GM18505 (cell line): ENCODE data around the gene MED25.

Source experiments
- ATAC-seq: cut with Tn5 transposase; IDR thresholded peaks from one replicate; pipeline ENCODE4 v1.9.1; 2021; ENCODE audit not compliant: unreplicated experiment
- POLR2A ChIP-seq: IDR thresholded peaks from 4 replicates; pipeline ENCODE4 v1.6.1; 2011; ENCODE audit warnings: borderline replicate concordance; ENCODE audit not compliant: insufficient read depth, insufficient read length; ENCODE audit errors: extremely low read depth

Gene MED25

GRCh38 chr19:49817964-49818648 lies at the start of gene MED25:
MED25 (plus strand) TSS chr19:49818289; CDS start chr19:49818342, 53 bp downstream.
- ATAC-seq, result peak; percentile 81

GRCh38 chr19:49770529-49770928 lies 47.6 kb upstream of the MED25 start:
- no peak for ATAC-seq
- TF ChIP-seq POLR2A, result no peak

More at GRCh38 chr19:49817964-49818648, at the start of gene MED25:
- TF ChIP-seq POLR2A, result peak; percentile 78

- ATAC-seq, result no peak
Measured at GRCh38 chr19:49771674-49772139, 46.4 kb upstream of the MED25 start.

GRCh38 chr19:49772850-49773432 lies 45.1 kb upstream of the MED25 start:
- ATAC-seq, result no peak
- TF ChIP-seq POLR2A, result no peak

More at GRCh38 chr19:49771674-49772139, 46.4 kb upstream of the MED25 start:
- TF ChIP-seq POLR2A, result no peak

GRCh38 chr19:49773663-49774350 lies 44.3 kb upstream of the MED25 start:
- no peak for TF ChIP-seq POLR2A
- no peak for ATAC-seq

- ATAC-seq, result no peak
- TF ChIP-seq POLR2A, result no peak
Measured at GRCh38 chr19:49774969-49775368, 43.1 kb upstream of the MED25 start.

- TF ChIP-seq POLR2A, result no peak
- no peak for ATAC-seq
Measured at GRCh38 chr19:49775742-49776370, 42.2 kb upstream of the MED25 start.

GRCh38 chr19:49776371-49776764 lies 41.7 kb upstream of the MED25 start:
- TF ChIP-seq POLR2A, result no peak
- ATAC-seq, result no peak

GRCh38 chr19:49779731-49780555 lies 38.1 kb upstream of the MED25 start:
- ATAC-seq, result no peak
- TF ChIP-seq POLR2A, result no peak

- ATAC-seq, result no peak
- no peak for TF ChIP-seq POLR2A
Measured at GRCh38 chr19:49780861-49781260, 37.2 kb upstream of the MED25 start.

- no peak for ATAC-seq
- TF ChIP-seq POLR2A, result no peak
Measured at GRCh38 chr19:49781394-49781793, 36.7 kb upstream of the MED25 start.

- no peak for TF ChIP-seq POLR2A
- no peak for ATAC-seq
Measured at GRCh38 chr19:49782515-49782914, 35.6 kb upstream of the MED25 start.
